ENCODE data around the gene CNTN4.

The CNTN4 gene

GRCh38 chr3:2880218-2880756 is 781.6 kb downstream of the CNTN4 start:
- H3K4me3 ChIP-seq (ENCODE audit: low read depth, low read length): no peak overlapping the region
- DNase-seq (ENCODE audit: low read depth): no peak
- TF ChIP-seq CTCF (IDR thresholded peaks at IDR 0.05; ENCODE audit: low read depth, low read length, missing control alignments): no peak

GRCh38 chr3:2883283-2883682 is 784.6 kb downstream of the CNTN4 start:
- no peak for TF ChIP-seq CTCF (IDR thresholded peaks at IDR 0.05; ENCODE audit: low read depth, low read length, missing control alignments)
- DNase-seq (ENCODE audit: low read depth): no peak
- no peak overlapping the region for H3K4me3 ChIP-seq (ENCODE audit: low read depth, low read length)

- DNase-seq (ENCODE audit: low read depth): no peak
- TF ChIP-seq CTCF (IDR thresholded peaks at IDR 0.05; ENCODE audit: low read depth, low read length, missing control alignments): no peak
- H3K4me3 ChIP-seq (ENCODE audit: low read depth, low read length): no peak overlapping the region
Measured at GRCh38 chr3:2888592-2888991, 789.9 kb downstream of the CNTN4 start.

- no peak for DNase-seq (ENCODE audit: low read depth)
- no peak for TF ChIP-seq CTCF (IDR thresholded peaks at IDR 0.05; ENCODE audit: low read depth, low read length, missing control alignments)
- H3K4me3 ChIP-seq (ENCODE audit: low read depth, low read length): no peak overlapping the region
Measured at GRCh38 chr3:2889736-2890135, 791.1 kb downstream of the CNTN4 start.

GRCh38 chr3:2896308-2896939 is 797.8 kb downstream of the CNTN4 start:
- no peak overlapping the region for H3K4me3 ChIP-seq (ENCODE audit: low read depth, low read length)
- DNase-seq (ENCODE audit: low read depth): no peak
- TF ChIP-seq CTCF (IDR thresholded peaks at IDR 0.05; ENCODE audit: low read depth, low read length, missing control alignments): no peak

- DNase-seq (ENCODE audit: low read depth): no peak
- TF ChIP-seq CTCF (IDR thresholded peaks at IDR 0.05; ENCODE audit: low read depth, low read length, missing control alignments): no peak
- no peak overlapping the region for H3K4me3 ChIP-seq (ENCODE audit: low read depth, low read length)
Measured at GRCh38 chr3:2897821-2898220, 799.2 kb downstream of the CNTN4 start.
